ENCODE measurements around the gene MPV17.
"Not testable (repeated sequence)": the region's sequence is repeated elsewhere in the genome, so short reads cannot be mapped to it uniquely, and the experiment has no call there.

Gene MPV17

GRCh38 chr2:27322301-27322765, 564 bp downstream of the MPV17 start:
- DNase-seq = no peak

GRCh38 chr2:27320958-27321543, 1.8 kb downstream of the MPV17 start:
- DNase-seq = no peak

- not testable (repeated sequence) for DNase-seq
Observed at GRCh38 chr2:27319839-27320238, 3.1 kb downstream of the MPV17 start.

- DNase-seq = no peak
Observed at GRCh38 chr2:27316655-27317412, 6.1 kb downstream of the MPV17 start.

- no peak for DNase-seq
Observed at GRCh38 chr2:27315122-27315521, 7.8 kb downstream of the MPV17 start.

GRCh38 chr2:27314709-27315108, 8.2 kb downstream of the MPV17 start:
- DNase-seq = no peak

- no peak for DNase-seq
Observed at GRCh38 chr2:27313882-27314645, 8.8 kb downstream of the MPV17 start.

GRCh38 chr2:27312152-27312551, 10.7 kb downstream of the MPV17 start:
- DNase-seq = no peak

GRCh38 chr2:27309651-27310050, 13.2 kb downstream of the MPV17 start:
- no peak for DNase-seq

- DNase-seq = no peak
Observed at GRCh38 chr2:27308359-27308881, 14.5 kb downstream of the MPV17 start, which contains the start of gene UCN. TSS of gene UCN (minus strand) at chr2:27308445. CDS start at chr2:27307895, 550 bp downstream.

GRCh38 chr2:27307545-27308358, 15.1 kb downstream of the MPV17 start:
- DNase-seq = no peak

- DNase-seq = no peak
Observed at GRCh38 chr2:27307287-27307544, 15.7 kb downstream of the MPV17 start.

GRCh38 chr2:27306573-27307286, 16.2 kb downstream of the MPV17 start:
- no peak for DNase-seq

GRCh38 chr2:27306136-27306535, 16.8 kb downstream of the MPV17 start:
- no peak for DNase-seq

GRCh38 chr2:27305516-27305915, 17.4 kb downstream of the MPV17 start:
- no peak for DNase-seq

- DNase-seq = no peak
Observed at GRCh38 chr2:27304488-27305240, 18.2 kb downstream of the MPV17 start.

- DNase-seq = no peak
Observed at GRCh38 chr2:27303093-27304025, 19.5 kb downstream of the MPV17 start.

- DNase-seq = not testable (repeated sequence)
Observed at GRCh38 chr2:27300606-27301005, 22.3 kb downstream of the MPV17 start.

GRCh38 chr2:27298391-27299080, 24.4 kb downstream of the MPV17 start:
- DNase-seq = no peak

GRCh38 chr2:27297195-27297594, 25.7 kb downstream of the MPV17 start:
- DNase-seq = no peak

Data from NCI-H187 treated with DMSO at 0.1 percent for 48 hours (cell line).